GM12801 (cell line): ENCODE results near the gene PEX10.

Source experiments
- TF ChIP-seq, protein P1 (sequence below): IDR thresholded peaks from one replicate; pipeline ENCODE4 v1.5.1; 2011; ENCODE audit warnings: control low read depth; ENCODE audit not compliant: insufficient read length; ENCODE audit errors: extremely low read depth

PEX10 gene

DNA sequence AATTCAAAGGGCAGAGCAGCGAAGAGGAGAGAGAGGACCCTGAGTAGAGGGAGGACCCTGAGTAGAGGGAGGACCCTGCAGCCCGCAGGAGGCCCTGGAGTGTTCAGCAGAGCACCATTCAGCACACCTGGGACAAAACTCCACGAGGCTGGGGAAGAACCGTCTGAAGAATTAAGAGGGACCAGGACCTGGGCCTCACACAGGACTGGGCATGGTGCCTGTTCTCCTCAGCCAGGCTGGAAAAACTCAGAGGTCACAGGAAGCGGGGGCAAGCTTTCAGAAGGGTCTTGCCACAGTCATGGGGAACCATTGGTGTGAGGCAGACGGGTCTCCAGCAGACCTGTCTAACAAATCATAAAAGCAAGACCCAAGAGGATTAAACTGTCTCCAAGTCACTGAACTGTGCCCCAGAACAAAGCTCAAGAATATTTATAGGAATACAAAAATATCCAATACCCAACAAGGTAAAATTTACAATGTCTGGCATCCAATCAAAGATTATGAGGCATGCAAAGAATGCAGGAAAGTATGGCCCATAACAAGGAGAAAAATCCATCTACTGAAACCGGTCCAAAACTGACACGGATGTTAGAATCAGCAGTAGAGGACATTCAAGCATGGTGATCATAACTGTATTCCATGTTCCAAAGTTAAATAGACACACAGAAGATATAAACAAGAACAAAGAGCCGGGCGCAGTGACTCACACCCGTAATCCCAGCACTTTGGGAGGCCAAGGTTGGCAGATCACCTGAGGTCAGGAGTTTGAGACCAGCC, 51.6 kb downstream of the PEX10 start:
- TF ChIP-seq, protein P1, sequence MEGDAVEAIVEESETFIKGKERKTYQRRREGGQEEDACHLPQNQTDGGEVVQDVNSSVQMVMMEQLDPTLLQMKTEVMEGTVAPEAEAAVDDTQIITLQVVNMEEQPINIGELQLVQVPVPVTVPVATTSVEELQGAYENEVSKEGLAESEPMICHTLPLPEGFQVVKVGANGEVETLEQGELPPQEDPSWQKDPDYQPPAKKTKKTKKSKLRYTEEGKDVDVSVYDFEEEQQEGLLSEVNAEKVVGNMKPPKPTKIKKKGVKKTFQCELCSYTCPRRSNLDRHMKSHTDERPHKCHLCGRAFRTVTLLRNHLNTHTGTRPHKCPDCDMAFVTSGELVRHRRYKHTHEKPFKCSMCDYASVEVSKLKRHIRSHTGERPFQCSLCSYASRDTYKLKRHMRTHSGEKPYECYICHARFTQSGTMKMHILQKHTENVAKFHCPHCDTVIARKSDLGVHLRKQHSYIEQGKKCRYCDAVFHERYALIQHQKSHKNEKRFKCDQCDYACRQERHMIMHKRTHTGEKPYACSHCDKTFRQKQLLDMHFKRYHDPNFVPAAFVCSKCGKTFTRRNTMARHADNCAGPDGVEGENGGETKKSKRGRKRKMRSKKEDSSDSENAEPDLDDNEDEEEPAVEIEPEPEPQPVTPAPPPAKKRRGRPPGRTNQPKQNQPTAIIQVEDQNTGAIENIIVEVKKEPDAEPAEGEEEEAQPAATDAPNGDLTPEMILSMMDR, result no peak

DNA sequence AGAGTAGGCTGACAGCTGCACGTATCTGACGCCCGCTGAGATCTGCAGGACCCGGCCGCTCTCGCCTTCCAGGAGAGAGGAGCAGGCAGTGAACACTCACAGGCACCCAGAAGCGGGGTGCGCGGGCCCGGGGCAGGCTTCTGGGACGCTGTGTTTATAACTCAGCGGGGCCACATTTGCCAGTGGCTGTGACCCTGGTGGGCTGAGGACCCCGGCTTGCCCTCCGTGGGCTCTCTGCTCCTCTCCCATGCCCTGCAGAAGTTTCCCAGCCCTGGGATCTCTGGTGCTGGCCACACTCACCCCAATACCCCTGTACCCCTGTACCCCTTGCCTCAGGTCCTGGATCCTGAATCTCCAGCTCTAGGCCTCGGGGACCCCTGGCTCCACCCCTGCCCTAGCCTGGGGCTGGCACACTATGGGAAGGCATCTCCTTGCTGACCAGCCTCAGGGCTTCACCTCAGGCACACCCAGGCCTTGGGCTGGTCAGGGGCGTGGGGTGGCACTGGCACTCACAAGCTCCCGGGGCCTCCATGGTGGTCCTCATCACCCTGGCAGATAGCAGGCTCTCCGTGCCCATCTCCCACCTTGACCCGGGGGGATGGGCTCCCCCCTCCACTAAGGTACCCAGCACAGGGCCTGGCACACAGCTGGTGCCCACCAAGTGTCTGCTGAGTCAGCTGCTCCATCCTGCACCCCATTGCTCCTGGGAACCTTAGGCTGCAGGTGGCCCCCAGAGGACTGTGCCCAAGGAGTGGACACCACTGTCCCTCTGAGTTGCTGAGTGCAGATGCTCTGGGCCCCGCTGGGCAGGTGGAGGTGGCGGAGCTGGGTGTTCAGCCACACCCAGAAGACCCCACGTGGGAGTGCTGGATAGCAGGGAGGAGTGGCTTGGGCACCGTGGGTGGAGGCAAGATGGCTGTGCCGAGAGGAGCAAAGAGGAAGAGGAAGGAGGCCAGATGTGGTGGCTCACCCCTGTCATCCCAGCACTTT, 53.4 kb downstream of the PEX10 start:
- TF ChIP-seq, protein P1, result no peak

DNA sequence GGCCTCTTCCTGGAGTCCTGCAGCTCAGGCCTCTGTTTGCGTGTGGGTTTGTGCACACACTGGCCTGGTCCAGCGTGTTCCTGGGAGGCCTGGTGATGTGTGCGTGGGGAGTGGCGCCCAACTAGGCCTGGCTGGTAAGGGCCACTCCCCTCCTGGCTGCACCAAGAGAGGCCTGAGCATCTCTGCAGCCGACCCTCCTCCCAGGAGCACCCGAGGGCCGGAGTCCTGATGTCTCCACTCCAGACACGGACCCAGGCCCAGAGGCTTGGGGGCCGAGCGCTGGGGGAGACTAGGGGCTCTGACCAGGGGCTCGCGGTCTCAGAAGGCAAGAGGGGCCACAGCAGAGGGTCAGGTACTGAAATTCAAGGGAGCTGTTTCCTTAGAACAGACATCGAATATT, 54.3 kb downstream of the PEX10 start:
- TF ChIP-seq, protein P1, result no peak

DNA sequence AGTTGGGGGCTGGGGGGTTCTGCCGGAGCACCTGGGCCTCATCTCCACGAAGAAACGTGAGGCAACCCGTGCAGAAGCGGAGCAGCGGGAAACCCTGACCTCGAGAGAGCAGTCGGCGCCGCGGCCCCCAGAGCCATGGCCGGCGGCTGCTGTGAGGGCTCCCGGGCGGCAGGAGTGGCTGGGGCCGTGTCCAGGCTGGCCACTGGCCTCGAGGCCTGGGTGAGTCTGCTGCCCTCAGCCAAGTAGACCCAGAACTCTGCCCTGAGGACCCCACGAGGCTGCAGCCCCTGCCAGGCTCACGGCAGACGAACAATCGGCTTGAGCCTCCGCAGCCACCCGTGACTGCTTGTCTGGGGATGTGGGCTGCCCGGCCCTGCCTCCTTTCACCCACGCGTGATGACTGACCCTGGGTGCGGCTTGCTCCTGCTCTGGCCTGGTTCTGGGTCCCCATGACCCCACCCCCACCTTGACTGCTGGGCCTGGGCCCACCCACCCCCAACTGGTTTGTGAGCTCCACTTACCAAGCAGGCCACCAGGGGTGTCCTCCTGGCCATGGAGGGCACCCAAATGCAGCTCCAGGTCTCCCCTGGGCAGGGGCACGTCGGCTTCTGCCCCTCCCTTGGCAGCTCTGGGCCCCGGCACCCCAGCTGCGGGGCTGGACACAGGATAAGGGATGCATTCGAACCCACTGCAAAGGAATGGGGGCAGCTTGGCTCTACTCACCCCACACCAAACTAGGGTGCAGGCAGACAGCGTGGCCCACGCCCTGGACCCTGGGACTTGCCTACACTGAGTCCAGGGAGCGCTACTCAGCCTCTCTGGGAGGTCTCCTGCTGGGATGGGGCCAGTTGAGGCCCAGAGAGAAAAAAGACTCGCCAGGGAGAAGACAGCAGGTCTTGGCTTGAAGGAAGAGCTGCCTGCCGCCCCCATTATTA, 55.2 kb downstream of the PEX10 start:
- TF ChIP-seq, protein P1, result no peak

DNA sequence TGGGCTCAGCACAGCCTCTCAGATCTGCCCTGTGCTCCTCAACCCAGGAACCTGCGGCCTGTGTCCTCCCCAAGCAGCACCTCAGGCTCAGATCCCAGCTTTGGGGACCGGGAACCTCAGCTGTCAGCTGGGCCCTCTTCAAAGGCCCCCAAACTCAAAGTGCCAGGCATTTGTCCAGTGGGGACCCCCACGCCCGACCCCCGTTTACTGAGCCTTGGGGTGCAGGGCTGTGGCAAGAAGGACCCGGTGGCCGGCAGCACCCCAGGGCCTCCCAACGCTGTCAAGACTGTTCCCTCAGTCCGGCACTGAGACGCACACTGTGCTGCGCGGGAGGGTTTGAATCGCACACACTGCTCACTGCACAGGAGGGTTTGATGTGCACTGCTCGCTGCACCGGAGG, 56.0 kb downstream of the PEX10 start:
- TF ChIP-seq, protein P1, result no peak

DNA sequence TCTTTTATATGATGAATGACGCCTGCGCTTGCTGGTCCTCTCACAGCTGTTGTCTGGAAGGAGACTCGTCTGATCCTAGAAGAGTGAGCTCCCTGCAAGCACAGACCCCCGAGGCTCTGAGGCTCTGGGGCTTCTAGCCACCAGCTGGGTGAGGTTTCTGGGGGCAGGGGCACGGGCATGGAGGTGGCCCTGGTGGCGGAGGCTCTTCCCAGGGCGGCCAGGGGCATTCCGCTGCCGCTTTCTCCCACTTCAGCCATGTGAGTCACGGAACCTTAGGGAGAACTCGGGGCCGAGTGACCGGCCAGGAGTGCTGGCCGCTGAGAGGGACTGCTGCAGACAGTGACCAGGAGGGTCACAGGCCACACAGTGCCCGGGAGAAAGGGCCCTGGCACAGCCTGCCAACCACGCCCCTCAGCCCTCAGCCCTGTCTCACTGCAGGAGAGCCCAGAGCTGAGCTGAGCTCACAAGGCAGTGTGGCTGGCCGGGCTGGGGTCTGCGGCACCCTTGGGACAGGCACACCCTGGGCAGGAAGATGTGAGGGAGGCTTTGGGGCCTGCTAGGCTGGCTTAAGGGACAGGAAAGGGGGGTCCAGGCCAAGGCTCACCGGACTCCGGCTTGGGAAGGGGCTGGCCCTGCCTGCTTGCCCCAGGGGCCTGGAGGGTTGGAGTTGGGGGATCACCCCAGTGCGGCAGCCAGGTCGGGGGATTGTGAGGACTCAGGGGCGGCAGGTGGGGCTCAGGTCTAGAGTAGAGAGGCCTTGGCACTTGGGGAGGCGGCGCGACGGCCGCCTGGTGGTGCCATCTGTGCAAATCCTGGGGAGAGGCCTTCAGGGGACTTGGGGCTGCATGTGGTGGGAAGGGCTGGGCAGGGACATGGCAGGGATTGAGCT, 56.7 kb downstream of the PEX10 start:
- TF ChIP-seq, protein P1, result no peak
